Naive thymus-derived CD4-positive, alpha-beta T cell (primary cell): ENCODE results near the gene GSN. TPM values are rescaled to one million over a fixed set of nuclear protein-coding genes. Genes with fewer than 3 reads are reported as not detected.

Source experiments
- ATAC-seq: fragments of 150-1000 bp; cut with Tn5 transposase; 2 replicates; pipeline ENCODE4 v1.10.0; 2021; ENCODE audit warnings: mild to moderate bottlenecking, moderate library complexity
- CTCF ChIA-PET: fragments of 350-600 bp; sonication (Branson Sonifier 250); formaldehyde crosslinking; loops from one replicate; lab custom pipeline; 2021; ENCODE audit warnings: antibody characterized with exemption; lab: Charles Lee
- POLR2A ChIA-PET: fragments of 350-600 bp; sonication (Branson Sonifier 250); formaldehyde crosslinking; loops from one replicate; lab custom pipeline; 2021; ENCODE audit warnings: antibody characterized with exemption, inconsistent platforms; lab: Charles Lee
- DNase-seq, 9 donors: peaks; one replicate each; pipeline versions ENCODE4 v3.0.0 to v3.0.0-alpha.2; 2020 to 2022; ENCODE audit warnings: mixed read lengths in 1 of 9
- H3K27ac ChIP-seq: one replicate; pipeline ENCODE4 v1.7.0; 2013; ENCODE audit warnings: mild to moderate bottlenecking, low read depth, low read length, moderate library complexity
- H3K27me3 ChIP-seq, 2 donors: one replicate each; pipeline ENCODE4 v1.7.0; 2013; ENCODE audit warnings: low read length in 2 of 2, mild to moderate bottlenecking in 2 of 2, moderate library complexity in 2 of 2; ENCODE audit not compliant: control insufficient read depth in 2 of 2, insufficient read depth in 2 of 2
- H3K36me3 ChIP-seq, 3 experiments: 1 replicate in 2 of 3; 2 replicates in 1 of 3; pipeline ENCODE4 v1.7.0; 2013; ENCODE audit warnings: low read length in 3 of 3, mild to moderate bottlenecking in 3 of 3, moderate library complexity in 1 of 3; ENCODE audit not compliant: insufficient read depth in 3 of 3, control insufficient read depth in 2 of 3
- H3K4me1 ChIP-seq, 2 donors: one replicate each; pipeline ENCODE4 v1.7.0; 2013; ENCODE audit warnings: low read length in 2 of 2, mild to moderate bottlenecking in 2 of 2, moderate library complexity in 1 of 2; ENCODE audit not compliant: control insufficient read depth in 2 of 2, insufficient read depth in 2 of 2
- H3K4me3 ChIP-seq: 2 replicates; pipeline ENCODE4 v1.7.0; 2013; ENCODE audit warnings: mild to moderate bottlenecking, low read length
- H3K9me3 ChIP-seq, 3 experiments: 1 replicate in 2 of 3; 2 replicates in 1 of 3; pipeline ENCODE4 v1.7.0; 2013; ENCODE audit warnings: low read length in 3 of 3; ENCODE audit not compliant: control insufficient read depth in 2 of 3
- H3K27ac Mint-ChIP-seq, 9 donors: one replicate each; pipeline ENCODE4 v1.8.0; 2020 to 2022; ENCODE audit warnings: mixed read lengths in 9 of 9, mild to moderate bottlenecking in 8 of 9, moderate library complexity in 5 of 9, inconsistent platforms in 2 of 9
- H3K27me3 Mint-ChIP-seq, 5 donors: one replicate each; pipeline ENCODE4 v1.8.0; 2021 to 2022; ENCODE audit warnings: mixed read lengths in 5 of 5, mild to moderate bottlenecking in 1 of 5
- H3K36me3 Mint-ChIP-seq, 5 donors: one replicate each; pipeline ENCODE4 v1.8.0; 2020 to 2022; ENCODE audit warnings: mixed read lengths in 5 of 5, mild to moderate bottlenecking in 3 of 5, inconsistent platforms in 1 of 5
- H3K4me1 Mint-ChIP-seq, 7 donors: one replicate each; pipeline ENCODE4 v1.8.0; 2020 to 2022; ENCODE audit warnings: mixed read lengths in 7 of 7, mild to moderate bottlenecking in 3 of 7, inconsistent platforms in 1 of 7
- H3K4me3 Mint-ChIP-seq, 10 donors: one replicate each; pipeline ENCODE4 v1.8.0; 2020 to 2022; ENCODE audit warnings: mild to moderate bottlenecking in 10 of 10, mixed read lengths in 10 of 10, moderate library complexity in 6 of 10, inconsistent platforms in 2 of 10
- H3K9me3 Mint-ChIP-seq, 11 donors: one replicate each; pipeline ENCODE4 v1.8.0; 2020 to 2022; ENCODE audit warnings: mixed read lengths in 11 of 11, mild to moderate bottlenecking in 4 of 11, inconsistent platforms in 1 of 11, moderate library complexity in 1 of 11
- intact Hi-C, 2 donors: fragments of 100-400 bp; cut with micrococcal nuclease; formaldehyde crosslinking; loops; one replicate each; pipeline ENCODE4 v1.15.1; 2023
- polyA plus RNA-seq, 2 donors: library from polyadenylated mRNA; unstranded; fragments of 300-500 nt; fragmentation: Illumina TruSeq; gene quantifications; one replicate each; pipeline ENCODE4 v1.2.3, GENCODE V29; 2021
- total RNA-seq, 6 experiments: library from RNA in 5 of 6; stranded (reverse) in 5 of 6; gene quantifications; 1 replicate in 5 of 6; 2 replicates in 1 of 6; pipeline ENCODE4 v1.2.3 and lab custom pipeline; 2021 to 2026

The GSN gene
- total and polyA plus RNA-seq, 7 experiments from 2014 or later = 2.9 to 34.6 (median 6.4) TPM

DNA sequence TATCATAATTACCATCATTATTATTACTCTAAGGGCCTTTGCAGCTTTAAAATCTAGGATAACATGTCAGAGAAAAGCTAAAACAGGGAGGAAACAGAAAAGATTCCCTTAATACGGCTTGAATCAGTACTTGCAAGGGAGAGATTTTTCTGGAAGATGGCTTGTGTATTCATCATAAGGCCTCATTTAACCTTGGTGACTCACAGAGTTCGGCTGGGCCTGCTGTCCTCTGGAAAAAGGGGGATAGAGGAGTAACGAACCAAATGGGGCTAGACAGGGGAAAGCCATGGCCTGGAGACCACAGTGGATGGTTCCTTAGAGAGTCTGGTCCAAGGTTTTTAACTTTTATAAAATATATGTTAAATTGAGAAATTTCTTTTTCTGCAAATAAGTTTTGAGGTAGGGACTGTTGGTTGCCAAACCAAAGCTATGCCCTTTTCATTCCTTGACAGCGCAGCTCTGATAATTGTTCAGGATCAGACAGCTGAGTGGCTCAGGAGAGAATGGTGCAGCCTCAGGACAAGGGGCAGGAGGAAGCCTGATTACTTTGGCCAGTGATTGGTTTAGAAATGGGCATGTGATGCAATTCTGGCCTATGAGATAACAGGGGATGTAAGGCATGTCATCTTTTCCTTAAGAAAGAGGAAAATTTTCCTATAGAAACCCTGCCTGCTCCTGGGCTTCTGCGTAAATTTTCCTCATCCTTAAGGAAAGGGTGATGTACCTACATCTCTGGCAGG lies 25.6 kb upstream of the GSN start:
- CTCF ChIA-PET = no interaction called here

DNA sequence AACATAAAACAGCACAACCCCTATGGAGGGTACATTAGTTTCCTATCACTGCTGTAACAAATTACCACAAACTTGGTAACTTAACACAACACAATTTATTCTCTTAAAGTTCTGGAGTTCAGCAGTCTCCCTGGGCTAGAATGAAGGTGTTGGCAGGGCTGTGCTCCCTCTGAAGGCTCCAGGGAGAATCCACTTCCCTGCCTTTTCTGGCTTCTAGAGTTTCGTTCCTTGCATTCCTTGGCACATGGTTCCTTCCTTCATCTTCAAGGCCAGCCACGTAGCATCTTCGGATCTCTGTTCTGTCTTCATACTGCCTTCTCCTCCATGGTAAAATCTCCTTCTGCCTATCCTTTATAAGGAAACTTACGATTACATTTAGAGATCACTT lies 25.0 kb upstream of the GSN start:
- ChIA-PET POLR2A (no interaction called here), CTCF (no interaction called here)
- Histone ChIP-seq H3K27me3 (no peaks in the 10 kb centered on the region), H3K27ac (no peak overlapping the region), H3K4me3 (no peak overlapping the region), H3K36me3 (no peaks in the 10 kb centered on the region), H3K9me3 (peaks cover 0 to 4% (median 0%) of the 10 kb centered on the region in 3 experiments), H3K4me1 (no peaks in the 10 kb centered on the region)
- H3K4me3 Mint-ChIP-seq = no peak overlapping the region
- no peak for DNase-seq
- intact Hi-C loops = no loop called here
- H3K4me1 Mint-ChIP-seq = no peaks in the 10 kb centered on the region
- peaks cover 0 to 11% (median 0%) of the 10 kb centered on the region in 5 donors for H3K27me3 Mint-ChIP-seq
- no peak overlapping the region for H3K27ac Mint-ChIP-seq
- peaks cover 2 to 43% (median 20%) of the 10 kb centered on the region in 5 donors for H3K36me3 Mint-ChIP-seq
- ATAC-seq = no peak
- H3K9me3 Mint-ChIP-seq = peaks cover 1 to 17% (median 8%) of the 10 kb centered on the region in 11 donors

More for the DNA sequence above, 25.6 kb upstream of the GSN start:
- intact Hi-C loops = no loop called here
- no peaks in the 10 kb centered on the region for H3K36me3 ChIP-seq
- Mint-ChIP-seq H3K27ac (no peak overlapping the region), H3K27me3 (peaks cover 0 to 11% (median 0%) of the 10 kb centered on the region in 5 donors), H3K36me3 (peaks cover 2 to 41% (median 20%) of the 10 kb centered on the region in 5 donors), H3K9me3 (peaks cover 1 to 17% (median 8%) of the 10 kb centered on the region in 11 donors), H3K4me3 (no peak overlapping the region), H3K4me1 (no peaks in the 10 kb centered on the region)
- DNase-seq (no peak), ATAC-seq (no peak)
- no peak overlapping the region for H3K4me3 ChIP-seq
- POLR2A ChIA-PET = no interaction called here
- H3K9me3 ChIP-seq = peaks cover 0 to 4% (median 0%) of the 10 kb centered on the region in 3 experiments
- no peaks in the 10 kb centered on the region for H3K27me3 ChIP-seq
- H3K4me1 ChIP-seq = no peaks in the 10 kb centered on the region
- no peak overlapping the region for H3K27ac ChIP-seq

DNA sequence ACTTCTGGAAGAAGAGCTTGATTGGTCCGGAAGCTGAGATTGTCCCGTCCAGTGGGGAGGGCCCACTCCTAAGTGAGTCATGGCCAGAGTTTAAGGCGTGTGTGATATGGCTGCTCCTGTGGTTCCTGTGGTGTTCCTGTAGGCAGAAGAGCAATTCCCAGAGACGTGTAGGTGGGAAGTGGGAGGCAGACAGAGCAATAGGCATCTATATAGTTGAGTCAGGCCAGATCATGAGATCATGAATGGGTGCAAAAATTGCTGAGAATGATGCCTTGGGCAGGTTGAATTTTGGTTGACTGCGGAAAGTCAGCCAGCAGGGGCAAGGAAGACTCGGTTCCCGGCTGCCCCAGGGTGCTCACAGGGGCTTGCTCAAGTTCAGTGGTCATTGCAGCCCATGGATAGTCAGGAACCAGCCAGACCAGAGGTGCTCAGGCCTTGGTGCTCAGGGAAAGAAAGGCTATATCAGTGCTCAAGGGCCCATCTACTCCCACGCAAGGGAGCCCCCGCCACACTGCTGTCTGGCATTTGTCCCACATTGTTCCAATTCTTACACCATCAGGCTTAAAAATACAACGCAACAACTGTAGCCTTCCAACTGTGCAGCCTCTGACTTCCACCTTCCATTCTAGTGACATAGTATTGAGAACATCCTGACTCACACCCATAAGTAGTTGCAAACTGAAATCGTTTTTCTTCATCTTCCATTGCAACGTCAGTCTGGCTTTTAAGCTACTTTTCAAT lies 21.0 kb upstream of the GSN start:
- H3K36me3 ChIP-seq = no peaks in the 10 kb centered on the region
- intact Hi-C loops = no loop called here
- peaks cover 0 to 4% (median 0%) of the 10 kb centered on the region in 3 experiments for H3K9me3 ChIP-seq
- H3K27ac Mint-ChIP-seq = no peak overlapping the region
- ATAC-seq (no peak), DNase-seq (no peak)
- peaks cover 0 to 4% (median 0%) of the 10 kb centered on the region in 7 donors for H3K4me1 Mint-ChIP-seq
- no peak overlapping the region for H3K4me3 Mint-ChIP-seq
- H3K9me3 Mint-ChIP-seq = peaks cover 1 to 17% (median 9%) of the 10 kb centered on the region in 11 donors
- no peak overlapping the region for H3K4me3 ChIP-seq
- peaks cover 0 to 29% (median 25%) of the 10 kb centered on the region in 5 donors for H3K36me3 Mint-ChIP-seq
- peaks cover 0 to 6% (median 0%) of the 10 kb centered on the region in 5 donors for H3K27me3 Mint-ChIP-seq
- no peak overlapping the region for H3K27ac ChIP-seq
- ChIA-PET POLR2A (no interaction called here), CTCF (no interaction called here)
- H3K27me3 ChIP-seq = no peaks in the 10 kb centered on the region
- H3K4me1 ChIP-seq = no peaks in the 10 kb centered on the region

DNA sequence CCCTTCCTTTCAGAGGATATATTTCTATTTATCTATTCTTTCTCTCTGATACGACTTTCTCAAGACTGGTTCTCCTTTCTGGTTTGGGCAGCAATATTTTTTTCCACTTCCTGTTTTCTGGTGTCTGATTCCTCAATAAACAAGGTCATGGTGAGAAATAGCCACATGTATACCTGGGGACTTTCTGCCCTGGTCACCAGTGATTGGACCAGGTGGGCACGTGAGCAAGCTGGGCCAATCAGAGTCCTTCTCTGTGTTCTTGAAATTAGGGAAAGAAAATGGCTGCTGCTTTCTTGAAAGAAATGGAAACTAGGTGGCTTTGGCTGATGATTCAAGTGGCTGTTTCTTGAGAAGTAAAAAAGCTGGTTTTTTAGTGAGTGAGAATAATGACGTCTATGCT lies 18.4 kb upstream of the GSN start:
- peaks cover 0 to 20% (median 18%) of the 10 kb centered on the region in 5 donors for H3K36me3 Mint-ChIP-seq
- Histone ChIP-seq H3K27me3 (no peaks in the 10 kb centered on the region), H3K27ac (no peak overlapping the region), H3K36me3 (no peaks in the 10 kb centered on the region), H3K9me3 (no peaks in the 10 kb centered on the region), H3K4me1 (no peaks in the 10 kb centered on the region), H3K4me3 (no peak overlapping the region)
- DNase-seq = no peak
- H3K4me3 Mint-ChIP-seq = no peak overlapping the region
- CTCF ChIA-PET = no interaction called here
- H3K9me3 Mint-ChIP-seq = peaks cover 0 to 4% (median under 1%) of the 10 kb centered on the region in 11 donors
- ATAC-seq = peak; percentile 86
- POLR2A ChIA-PET = no interaction called here
- H3K27me3 Mint-ChIP-seq = peaks cover 0 to 4% (median 0%) of the 10 kb centered on the region in 5 donors
- peaks cover 0 to 10% (median 0%) of the 10 kb centered on the region in 7 donors for H3K4me1 Mint-ChIP-seq
- intact Hi-C loops = no loop called here
- H3K27ac Mint-ChIP-seq = no peak overlapping the region

DNA sequence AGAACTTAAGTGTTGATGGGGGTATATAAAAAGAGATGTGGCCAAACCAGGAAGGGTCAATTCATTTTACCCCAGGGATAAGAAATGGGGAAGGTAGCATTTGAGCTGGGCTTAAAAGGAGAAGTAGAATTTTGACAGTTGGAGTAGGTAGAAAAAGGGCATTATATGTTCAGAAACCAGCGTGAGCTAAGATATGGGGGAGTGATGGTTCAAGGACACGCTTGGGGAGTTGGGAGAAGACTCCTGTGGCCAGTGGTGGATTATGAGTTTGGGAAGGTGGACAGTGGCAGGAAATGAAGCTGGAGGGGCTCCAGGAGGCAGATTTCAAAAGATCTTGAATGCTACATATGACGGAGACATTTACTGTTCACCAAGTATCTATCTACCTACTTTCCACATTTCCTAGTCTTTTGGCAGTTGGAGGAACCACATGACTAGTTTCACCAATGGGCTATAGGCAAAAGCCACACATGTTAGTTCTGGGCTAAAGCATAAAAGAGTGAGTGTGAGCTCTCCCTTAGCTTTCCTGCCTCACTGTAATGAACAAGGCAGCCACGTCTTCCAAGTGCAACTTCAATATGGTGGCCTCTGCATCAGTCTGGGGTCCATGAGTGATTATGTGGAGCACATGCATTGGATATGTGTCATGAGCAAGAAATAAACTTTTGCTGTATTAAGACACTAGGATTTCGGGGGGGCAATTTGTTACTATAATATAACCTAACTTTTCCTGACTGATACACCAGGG lies 15.7 kb upstream of the GSN start:
- POLR2A ChIA-PET = no interaction called here
- CTCF ChIA-PET = no interaction called here

DNA sequence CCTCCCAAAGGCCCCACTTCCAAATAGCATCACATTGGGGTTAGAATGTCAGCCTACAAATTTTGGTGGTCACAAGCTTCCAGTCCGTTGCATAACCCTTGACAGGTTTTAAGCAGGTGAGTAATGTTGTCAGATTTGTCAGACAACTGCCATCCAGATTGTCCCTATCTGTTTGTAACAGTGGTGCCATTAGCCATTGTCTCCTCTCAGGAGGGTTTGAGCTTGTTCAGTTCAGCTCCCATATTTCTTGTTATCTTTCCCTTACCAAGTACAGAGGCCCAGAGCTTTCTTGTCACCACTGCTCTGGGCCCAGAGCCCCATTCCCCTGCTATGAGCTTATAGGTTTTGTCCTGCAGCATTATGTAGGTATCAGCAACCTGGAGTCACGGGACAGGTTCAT lies 14.8 kb upstream of the GSN start:
- Mint-ChIP-seq H3K4me3 (no peak overlapping the region), H3K4me1 (peaks cover 0 to 10% (median 0%) of the 10 kb centered on the region in 7 donors), H3K27ac (no peak overlapping the region), H3K27me3 (peaks cover 0 to 15% (median 4%) of the 10 kb centered on the region in 5 donors), H3K36me3 (peaks cover 0 to 20% (median 12%) of the 10 kb centered on the region in 5 donors), H3K9me3 (peaks cover 0 to 3% (median 0%) of the 10 kb centered on the region in 11 donors)
- ChIA-PET POLR2A (no interaction called here), CTCF (interaction anchor here (1.1 kb wide), 1 partner anchor 9 kb away, joined by 4 read pairs; no protein-coding TSS in a partner anchor)
- no peak for ATAC-seq
- Histone ChIP-seq H3K36me3 (no peaks in the 10 kb centered on the region), H3K9me3 (no peaks in the 10 kb centered on the region), H3K27ac (no peak overlapping the region), H3K4me1 (no peaks in the 10 kb centered on the region), H3K27me3 (no peaks in the 10 kb centered on the region), H3K4me3 (no peak overlapping the region)
- DNase-seq = no peak
- intact Hi-C loops = no loop called here

More for the DNA sequence above, 15.7 kb upstream of the GSN start:
- DNase-seq = no peak
- Mint-ChIP-seq H3K9me3 (peaks cover 0 to 3% (median 0%) of the 10 kb centered on the region in 11 donors), H3K27ac (no peak overlapping the region), H3K4me1 (peaks cover 0 to 10% (median 0%) of the 10 kb centered on the region in 7 donors), H3K27me3 (peaks cover 0 to 9% (median 0%) of the 10 kb centered on the region in 5 donors), H3K36me3 (peaks cover 0 to 23% (median 12%) of the 10 kb centered on the region in 5 donors), H3K4me3 (no peak overlapping the region)
- Histone ChIP-seq H3K36me3 (no peaks in the 10 kb centered on the region), H3K9me3 (no peaks in the 10 kb centered on the region), H3K4me1 (no peaks in the 10 kb centered on the region), H3K27me3 (no peaks in the 10 kb centered on the region), H3K27ac (no peak overlapping the region), H3K4me3 (no peak overlapping the region)
- ATAC-seq = no peak
- intact Hi-C loops = no loop called here
